ENCODE measurements around the gene DEFB131A.
"Not testable (repeated sequence)": the region's sequence is repeated elsewhere in the genome, so short reads cannot be mapped to it uniquely, and the experiment has no call there.

Gene DEFB131A

GRCh38 chr4:9444114-9444513, at the start of gene DEFB131A:
Gene DEFB131A (plus strand): TSS chr4:9444414. CDS start chr4:9444534, 120 bp downstream.
- DNase-seq: not testable (repeated sequence)

- not testable (repeated sequence) for DNase-seq
Measured at GRCh38 chr4:9405774-9406173, 38.4 kb upstream of the DEFB131A start.

GRCh38 chr4:9406491-9406890, 37.7 kb upstream of the DEFB131A start:
- not testable (repeated sequence) for DNase-seq

GRCh38 chr4:9409793-9410192, 34.4 kb upstream of the DEFB131A start:
- no peak for DNase-seq

- not testable (repeated sequence) for DNase-seq
Measured at GRCh38 chr4:9421884-9422455, 22.2 kb upstream of the DEFB131A start.

- DNase-seq: not testable (repeated sequence)
Measured at GRCh38 chr4:9425916-9426315, 18.3 kb upstream of the DEFB131A start.

GRCh38 chr4:9430061-9430460, 14.2 kb upstream of the DEFB131A start:
- not testable (repeated sequence) for DNase-seq

GRCh38 chr4:9433320-9433719, 10.9 kb upstream of the DEFB131A start:
- DNase-seq: not testable (repeated sequence)

GRCh38 chr4:9436728-9437127, 7.5 kb upstream of the DEFB131A start:
- DNase-seq: not testable (repeated sequence)

GRCh38 chr4:9442355-9442754, 1.9 kb upstream of the DEFB131A start:
- not testable (repeated sequence) for DNase-seq

GRCh38 chr4:9444681-9445080, 467 bp downstream of the DEFB131A start:
- not testable (repeated sequence) for DNase-seq

GRCh38 chr4:9452251-9452650, 8.0 kb downstream of the DEFB131A start:
- DNase-seq: not testable (repeated sequence)

GRCh38 chr4:9454284-9454683, 10.1 kb downstream of the DEFB131A start:
- DNase-seq: not testable (repeated sequence)

GRCh38 chr4:9455046-9455445, 10.8 kb downstream of the DEFB131A start:
- DNase-seq: not testable (repeated sequence)

- not testable (repeated sequence) for DNase-seq
Measured at GRCh38 chr4:9479466-9479865, 35.3 kb downstream of the DEFB131A start.

- not testable (repeated sequence) for DNase-seq
Measured at GRCh38 chr4:9480066-9480465, 35.9 kb downstream of the DEFB131A start.

GRCh38 chr4:9482871-9483270, 38.7 kb downstream of the DEFB131A start:
- not testable (repeated sequence) for DNase-seq

- not testable (repeated sequence) for DNase-seq
Measured at GRCh38 chr4:9483682-9484081, 39.5 kb downstream of the DEFB131A start.

- DNase-seq: not testable (repeated sequence)
Measured at GRCh38 chr4:9486880-9487279, 42.7 kb downstream of the DEFB131A start.

GRCh38 chr4:9488796-9489195, 44.6 kb downstream of the DEFB131A start:
- DNase-seq: not testable (repeated sequence)

- not testable (repeated sequence) for DNase-seq
Measured at GRCh38 chr4:9490496-9490895, 46.3 kb downstream of the DEFB131A start.

GRCh38 chr4:9490986-9491385, 46.8 kb downstream of the DEFB131A start:
- DNase-seq: not testable (repeated sequence)

GRCh38 chr4:9493589-9493988, 49.4 kb downstream of the DEFB131A start:
- not testable (repeated sequence) for DNase-seq

- DNase-seq: not testable (repeated sequence)
Measured at GRCh38 chr4:9494256-9495035, 50.2 kb downstream of the DEFB131A start.

Measured in SHP77 (cell line).